ENCODE measurements around the gene PDE10A. TPM values are rescaled to one million over a fixed set of nuclear protein-coding genes. Genes with fewer than 3 reads are reported as not detected.

Gene PDE10A
- total RNA-seq, 4 donors from 2014 or later, result 3.5 to 10.0 (median 6.2) TPM

DNA sequence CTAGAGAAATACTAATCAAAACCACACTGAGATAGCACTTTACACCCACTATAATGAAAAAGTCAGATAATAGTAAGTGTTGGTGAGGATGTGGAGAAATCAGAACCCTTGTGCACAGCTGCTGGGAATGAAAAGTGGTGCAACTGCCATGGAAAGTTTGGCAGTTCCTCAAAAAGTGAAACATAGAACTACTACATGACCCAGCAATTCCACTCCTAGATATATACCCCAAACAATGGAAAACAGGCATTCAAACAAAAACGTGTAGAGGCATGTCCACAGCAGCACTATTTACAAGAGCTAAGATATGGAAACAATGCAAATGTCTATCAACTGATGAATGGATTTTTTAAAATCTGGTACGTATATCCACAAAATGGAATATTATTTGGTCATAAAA is 236.1 kb downstream of the PDE10A start:
- Histone ChIP-seq H3K4me1 (no peaks in the 10 kb centered on the region), H3K27me3 (no peaks in the 10 kb centered on the region), H3K36me3 (no peaks in the 10 kb centered on the region), H3K9me3 (no peaks in the 10 kb centered on the region), H3K4me3 (no peak overlapping the region), H3K27ac (no peak overlapping the region)
- DNase-seq (ENCODE audit: low spot score in 2 of 2), result no peak
- WGBS, 2 donors, result 84 to 90% methylated on average over 2 of the region's 2 CpGs
- TF ChIP-seq, protein P1, sequence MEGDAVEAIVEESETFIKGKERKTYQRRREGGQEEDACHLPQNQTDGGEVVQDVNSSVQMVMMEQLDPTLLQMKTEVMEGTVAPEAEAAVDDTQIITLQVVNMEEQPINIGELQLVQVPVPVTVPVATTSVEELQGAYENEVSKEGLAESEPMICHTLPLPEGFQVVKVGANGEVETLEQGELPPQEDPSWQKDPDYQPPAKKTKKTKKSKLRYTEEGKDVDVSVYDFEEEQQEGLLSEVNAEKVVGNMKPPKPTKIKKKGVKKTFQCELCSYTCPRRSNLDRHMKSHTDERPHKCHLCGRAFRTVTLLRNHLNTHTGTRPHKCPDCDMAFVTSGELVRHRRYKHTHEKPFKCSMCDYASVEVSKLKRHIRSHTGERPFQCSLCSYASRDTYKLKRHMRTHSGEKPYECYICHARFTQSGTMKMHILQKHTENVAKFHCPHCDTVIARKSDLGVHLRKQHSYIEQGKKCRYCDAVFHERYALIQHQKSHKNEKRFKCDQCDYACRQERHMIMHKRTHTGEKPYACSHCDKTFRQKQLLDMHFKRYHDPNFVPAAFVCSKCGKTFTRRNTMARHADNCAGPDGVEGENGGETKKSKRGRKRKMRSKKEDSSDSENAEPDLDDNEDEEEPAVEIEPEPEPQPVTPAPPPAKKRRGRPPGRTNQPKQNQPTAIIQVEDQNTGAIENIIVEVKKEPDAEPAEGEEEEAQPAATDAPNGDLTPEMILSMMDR (IDR thresholded peaks at IDR 0.05), result no peak
- TF ChIP-seq EP300 (IDR thresholded peaks at IDR 0.05), result no peak
- no peak for TF ChIP-seq POLR2A (IDR thresholded peaks at IDR 0.05)

DNA sequence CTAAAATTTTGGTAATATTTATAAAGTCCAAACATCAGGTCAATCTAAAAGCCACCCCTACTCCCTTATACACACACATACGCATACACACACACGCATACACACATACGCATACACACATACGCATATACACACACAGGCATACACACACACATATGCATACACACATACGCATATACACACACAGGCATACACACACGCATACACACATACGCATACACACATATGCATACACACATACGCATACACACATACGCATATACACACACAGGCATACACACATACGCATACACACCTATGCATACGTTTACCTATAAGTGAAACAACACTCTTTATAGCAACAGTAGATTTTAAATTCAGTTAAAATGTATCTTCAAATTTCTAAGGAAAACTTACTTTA is 240.8 kb downstream of the PDE10A start:
- Histone ChIP-seq H3K36me3 (no peaks in the 10 kb centered on the region), H3K27me3 (no peaks in the 10 kb centered on the region), H3K27ac (no peak overlapping the region), H3K4me1 (no peaks in the 10 kb centered on the region), H3K9me3 (no peaks in the 10 kb centered on the region), H3K4me3 (no peak overlapping the region)
- 87 to 96% methylated on average over 11 of the region's 11 CpGs for WGBS, 2 donors
- no peak for DNase-seq (ENCODE audit: low spot score in 2 of 2)
- TF ChIP-seq, protein P1 (IDR thresholded peaks at IDR 0.05), result no peak
- no peak for TF ChIP-seq POLR2A (IDR thresholded peaks at IDR 0.05)
- TF ChIP-seq EP300 (IDR thresholded peaks at IDR 0.05), result no peak

DNA sequence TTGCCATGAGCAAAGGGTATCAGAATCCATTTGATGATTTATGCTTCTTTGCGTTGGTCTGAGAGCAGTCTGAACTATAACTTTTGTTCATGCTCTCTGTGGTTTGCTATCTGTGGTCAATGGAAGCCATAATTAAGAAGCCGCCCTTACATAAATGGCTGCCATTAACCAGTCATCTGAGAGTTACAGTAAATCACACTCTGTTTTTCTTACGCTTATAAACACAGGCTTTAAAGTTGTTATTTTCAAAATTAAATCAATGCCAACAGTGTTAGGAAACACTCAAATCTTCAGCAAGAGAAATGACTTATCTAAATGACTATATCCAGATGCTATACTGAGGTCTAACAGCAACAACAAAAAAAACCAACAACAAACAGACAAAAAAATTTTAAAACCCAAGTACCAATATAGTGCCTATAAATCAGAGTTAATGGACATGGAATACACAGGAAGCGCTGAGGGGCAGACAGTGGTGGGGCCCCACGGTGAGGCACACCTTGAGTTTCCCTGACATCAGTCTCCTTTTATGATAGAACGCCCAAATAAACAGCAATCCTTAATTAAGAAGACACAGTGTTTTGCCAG is 245.7 kb downstream of the PDE10A start:
- no peak overlapping the region for H3K27ac ChIP-seq
- no peak overlapping the region for H3K4me3 ChIP-seq
- no peaks in the 10 kb centered on the region for H3K9me3 ChIP-seq
- H3K27me3 ChIP-seq, result no peaks in the 10 kb centered on the region
- no peak for TF ChIP-seq EP300 (IDR thresholded peaks at IDR 0.05)
- H3K36me3 ChIP-seq, result no peaks in the 10 kb centered on the region
- DNase-seq (ENCODE audit: low spot score in 2 of 2), result no peak
- WGBS, 2 donors, result 73 to 74% methylated on average over 6 of the region's 6 CpGs
- no peaks in the 10 kb centered on the region for H3K4me1 ChIP-seq

DNA sequence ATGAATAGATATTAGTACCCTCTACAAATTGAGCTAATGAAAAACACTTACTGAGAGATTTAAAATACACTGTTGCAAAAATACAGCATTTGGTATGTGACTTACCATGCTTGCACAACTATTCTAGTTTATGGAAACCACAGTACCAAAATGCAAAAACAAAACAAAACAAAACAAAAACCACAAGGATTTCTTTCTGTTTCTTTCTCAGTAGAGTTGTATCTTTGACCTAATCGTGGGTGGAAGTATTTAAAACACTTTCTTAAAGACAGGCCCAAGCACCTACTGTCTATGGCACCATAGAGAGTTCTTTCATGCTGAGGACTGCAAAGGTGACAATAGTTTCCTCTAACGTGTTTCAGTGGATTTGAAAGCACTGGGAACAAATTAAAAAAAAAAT is 258.3 kb downstream of the PDE10A start:
- TF ChIP-seq POLR2A (IDR thresholded peaks at IDR 0.05) (no peak), EP300 (IDR thresholded peaks at IDR 0.05) (no peak)
- TF ChIP-seq, protein P1 (IDR thresholded peaks at IDR 0.05), result no peak
- Histone ChIP-seq H3K36me3 (no peaks in the 10 kb centered on the region), H3K4me3 (no peak overlapping the region), H3K4me1 (no peaks in the 10 kb centered on the region), H3K27ac (no peak overlapping the region), H3K27me3 (no peaks in the 10 kb centered on the region), H3K9me3 (no peaks in the 10 kb centered on the region)
- 19 to 20% methylated on average over 2 of the region's 2 CpGs for WGBS, 2 donors
- DNase-seq (ENCODE audit: low spot score in 2 of 2), result no peak

DNA sequence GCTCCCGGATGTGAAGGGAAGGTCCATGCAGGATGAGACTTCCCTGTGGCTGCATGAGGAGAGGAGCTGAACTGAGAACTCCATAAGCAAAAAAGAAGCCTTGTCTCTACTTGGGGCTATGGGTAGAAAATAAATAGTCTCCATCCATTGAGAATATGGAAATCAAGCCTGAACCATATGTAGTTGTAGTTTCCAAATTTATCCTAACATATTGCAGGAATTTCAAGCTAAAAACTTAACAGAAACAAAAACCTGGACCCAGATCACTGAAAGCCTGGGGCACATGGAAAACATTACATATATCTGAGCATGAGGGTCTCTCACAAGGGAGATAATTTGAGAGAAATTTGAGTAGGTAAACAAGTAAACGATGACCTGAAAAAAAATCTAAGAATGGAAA is 258.7 kb downstream of the PDE10A start:
- no peaks in the 10 kb centered on the region for H3K4me1 ChIP-seq
- H3K27me3 ChIP-seq, result no peaks in the 10 kb centered on the region
- no peak overlapping the region for H3K27ac ChIP-seq
- no peak overlapping the region for H3K4me3 ChIP-seq
- H3K9me3 ChIP-seq, result no peaks in the 10 kb centered on the region
- no peak for DNase-seq (ENCODE audit: low spot score in 2 of 2)
- 64 to 76% methylated on average over 2 of the region's 2 CpGs for WGBS, 2 donors
- H3K36me3 ChIP-seq, result no peaks in the 10 kb centered on the region
- TF ChIP-seq, protein P1 (IDR thresholded peaks at IDR 0.05), result no peak
- TF ChIP-seq EP300 (IDR thresholded peaks at IDR 0.05), result no peak
- TF ChIP-seq POLR2A (IDR thresholded peaks at IDR 0.05), result no peak

All from tibial nerve (tissue), 4 donors.